Bronchial epithelial cell (primary cell): ENCODE data around the gene NTM. TPM values are rescaled to one million over a fixed set of nuclear protein-coding genes. Genes with fewer than 3 reads are reported as not detected.

Experiments
- DNase-seq: peaks from one replicate; pipeline ENCODE4 v3.0.0-alpha.2; 2010; ENCODE audit warnings: low read depth
- FAIRE-seq: peaks from 2 replicates; lab custom pipeline; 2011; peaks lifted over from hg19 to GRCh38; lab: Jason Lieb, UNC
- H3K27me3 ChIP-seq: 2 replicates; pipeline ENCODE4 v1.5.1; 2011; ENCODE audit warnings: low read length; ENCODE audit not compliant: control insufficient read depth, insufficient read depth
- H3K36me3 ChIP-seq: 2 replicates; pipeline ENCODE4 v1.5.1; 2011; ENCODE audit warnings: low read length; ENCODE audit not compliant: control insufficient read depth, insufficient read depth
- H3K4me3 ChIP-seq: 2 replicates; pipeline ENCODE4 v1.5.1; 2011; ENCODE audit warnings: mild to moderate bottlenecking, low read depth, low read length, control low read depth
- total RNA-seq: library from RNA; depleted of rRNA; stranded (reverse); fragments of >200 nt; gene quantifications from 2 replicates; pipeline ENCODE4 v1.2.1, GENCODE V29; 2014
- TF ChIP-seq, protein P1 (sequence below): IDR thresholded peaks from 2 replicates; pipeline ENCODE4 v1.5.1; 2011; ENCODE audit warnings: mild to moderate bottlenecking, moderate library complexity, low read length, control low read depth, inconsistent platforms; ENCODE audit not compliant: insufficient read depth, severe bottlenecking

The NTM gene
- 0.64 and 4.2 TPM in 2 replicates for total RNA-seq

GRCh38 chr11:131370090-131370751, at the start of gene NTM:
TSS of gene NTM (plus strand) at chr11:131370615.
- TF ChIP-seq, protein P1, sequence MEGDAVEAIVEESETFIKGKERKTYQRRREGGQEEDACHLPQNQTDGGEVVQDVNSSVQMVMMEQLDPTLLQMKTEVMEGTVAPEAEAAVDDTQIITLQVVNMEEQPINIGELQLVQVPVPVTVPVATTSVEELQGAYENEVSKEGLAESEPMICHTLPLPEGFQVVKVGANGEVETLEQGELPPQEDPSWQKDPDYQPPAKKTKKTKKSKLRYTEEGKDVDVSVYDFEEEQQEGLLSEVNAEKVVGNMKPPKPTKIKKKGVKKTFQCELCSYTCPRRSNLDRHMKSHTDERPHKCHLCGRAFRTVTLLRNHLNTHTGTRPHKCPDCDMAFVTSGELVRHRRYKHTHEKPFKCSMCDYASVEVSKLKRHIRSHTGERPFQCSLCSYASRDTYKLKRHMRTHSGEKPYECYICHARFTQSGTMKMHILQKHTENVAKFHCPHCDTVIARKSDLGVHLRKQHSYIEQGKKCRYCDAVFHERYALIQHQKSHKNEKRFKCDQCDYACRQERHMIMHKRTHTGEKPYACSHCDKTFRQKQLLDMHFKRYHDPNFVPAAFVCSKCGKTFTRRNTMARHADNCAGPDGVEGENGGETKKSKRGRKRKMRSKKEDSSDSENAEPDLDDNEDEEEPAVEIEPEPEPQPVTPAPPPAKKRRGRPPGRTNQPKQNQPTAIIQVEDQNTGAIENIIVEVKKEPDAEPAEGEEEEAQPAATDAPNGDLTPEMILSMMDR = no peak
- no peak for FAIRE-seq

GRCh38 chr11:131324921-131325570, 45.4 kb upstream of the NTM start:
- Histone ChIP-seq H3K36me3 (no peaks in the 10 kb centered on the region), H3K4me3 (no peak overlapping the region), H3K27me3 (no peaks in the 10 kb centered on the region)
- TF ChIP-seq, protein P1 = no peak
- DNase-seq = no peak
- FAIRE-seq = no peak

More at GRCh38 chr11:131370090-131370751, at the start of gene NTM:
- no peaks in the 10 kb centered on the region for H3K36me3 ChIP-seq
- peaks cover 9% of the 10 kb centered on the region for H3K27me3 ChIP-seq
- no peak within 1 kb of the TSS for H3K4me3 ChIP-seq
- peak; percentile 22 for DNase-seq

- Histone ChIP-seq H3K4me3 (no peak overlapping the region), H3K27me3 (no peaks in the 10 kb centered on the region), H3K36me3 (no peaks in the 10 kb centered on the region)
- TF ChIP-seq, protein P1 = no peak
- DNase-seq = no peak
- FAIRE-seq = peak; percentile 28
Observed at GRCh38 chr11:131326829-131327228, 43.6 kb upstream of the NTM start.

DNA sequence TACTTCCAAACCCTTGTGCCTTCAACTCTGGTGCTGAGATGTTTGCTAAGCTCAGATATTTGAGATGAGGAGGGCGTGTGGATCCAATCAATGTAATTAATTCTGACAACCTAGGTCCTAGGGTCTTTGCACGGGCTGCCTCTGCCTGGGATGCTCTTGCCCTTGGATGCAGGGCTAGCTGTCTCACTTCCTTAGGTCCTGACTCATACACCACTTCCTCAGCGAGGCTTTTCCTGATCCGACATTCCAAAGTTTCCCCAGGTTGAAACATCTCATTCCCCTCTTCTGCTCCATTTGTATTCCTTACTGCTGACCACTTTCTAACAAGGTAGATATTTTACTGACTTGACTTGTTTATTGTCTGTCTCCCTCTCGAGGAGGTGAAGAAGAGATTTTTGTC, 43.0 kb upstream of the NTM start:
- H3K36me3 ChIP-seq = no peaks in the 10 kb centered on the region
- no peaks in the 10 kb centered on the region for H3K27me3 ChIP-seq
- peak; percentile 1 for DNase-seq
- TF ChIP-seq, protein P1 = no peak
- H3K4me3 ChIP-seq = no peak overlapping the region
- FAIRE-seq = no peak

- Histone ChIP-seq H3K4me3 (no peak overlapping the region), H3K36me3 (no peaks in the 10 kb centered on the region), H3K27me3 (no peaks in the 10 kb centered on the region)
- DNase-seq (no peak), FAIRE-seq (no peak)
- TF ChIP-seq, protein P1 = no peak
Observed at GRCh38 chr11:131328843-131329242, 41.6 kb upstream of the NTM start.
